ENCODE data around the gene DHFR.
"Not testable (repeated sequence)": the region's sequence is repeated elsewhere in the genome, so short reads cannot be mapped to it uniquely, and the experiment has no call there.

The DHFR gene

DNA sequence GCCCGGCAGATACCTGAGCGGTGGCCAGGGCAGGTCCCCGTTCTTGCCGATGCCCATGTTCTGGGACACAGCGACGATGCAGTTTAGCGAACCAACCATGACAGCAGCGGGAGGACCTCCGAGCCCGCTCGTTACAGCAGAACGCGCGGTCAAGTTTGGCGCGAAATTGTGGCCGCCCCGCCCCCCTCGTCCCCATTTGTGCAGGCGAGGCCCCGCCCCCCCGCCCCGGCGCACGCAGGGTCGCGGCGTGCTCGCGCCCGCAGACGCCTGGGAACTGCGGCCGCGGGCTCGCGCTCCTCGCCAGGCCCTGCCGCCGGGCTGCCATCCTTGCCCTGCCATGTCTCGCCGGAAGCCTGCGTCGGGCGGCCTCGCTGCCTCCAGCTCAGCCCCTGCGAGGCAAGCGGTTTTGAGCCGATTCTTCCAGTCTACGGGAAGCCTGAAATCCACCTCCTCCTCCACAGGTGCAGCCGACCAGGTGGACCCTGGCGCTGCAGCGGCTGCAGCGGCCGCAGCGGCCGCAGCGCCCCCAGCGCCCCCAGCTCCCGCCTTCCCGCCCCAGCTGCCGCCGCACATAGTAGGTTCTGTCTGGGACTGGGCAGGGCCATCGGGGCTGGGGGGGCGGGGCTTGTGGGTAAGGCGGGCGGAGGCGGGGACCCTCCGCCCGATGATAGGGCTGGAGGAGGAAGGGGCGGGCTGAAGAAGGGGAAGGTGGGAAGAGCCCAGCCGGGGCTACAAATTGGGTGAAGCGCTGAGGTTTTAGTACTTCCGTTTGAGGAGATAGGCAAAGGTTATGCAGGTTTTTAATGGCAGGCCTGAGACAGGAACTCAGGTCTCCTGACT is at the start of gene DHFR, which contains the start of gene MSH3:
Gene DHFR (minus strand): TSS at position 593 of the 840 bp plus-strand sequence. CDS start 494 bp downstream, at position 99.
Gene MSH3 (plus strand): TSS at position 262 of the 840 bp plus-strand sequence. CDS start 76 bp downstream, at position 338.
- DNase-seq = peak; percentile 93

DNA sequence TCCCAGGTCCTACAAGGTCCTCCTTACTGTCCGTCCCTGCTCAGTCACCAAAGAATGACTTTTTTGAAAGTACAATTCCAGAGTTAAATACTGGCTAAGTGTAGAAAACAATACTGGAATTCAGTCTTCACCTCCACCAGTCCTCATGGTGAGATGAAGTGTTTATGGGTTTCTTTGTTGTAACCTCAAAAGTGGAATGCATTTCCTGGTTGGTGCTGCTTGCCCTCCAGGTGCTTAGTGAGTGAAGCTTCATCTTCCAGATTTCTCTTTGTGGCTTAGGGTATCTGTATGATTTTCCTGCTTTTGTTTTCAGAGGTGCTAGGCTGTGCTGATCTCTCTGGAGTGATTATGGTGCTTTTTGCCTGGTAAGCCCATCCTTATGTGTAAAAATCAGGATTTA is 49.4 kb upstream of the DHFR start:
- no peak for DNase-seq

DNA sequence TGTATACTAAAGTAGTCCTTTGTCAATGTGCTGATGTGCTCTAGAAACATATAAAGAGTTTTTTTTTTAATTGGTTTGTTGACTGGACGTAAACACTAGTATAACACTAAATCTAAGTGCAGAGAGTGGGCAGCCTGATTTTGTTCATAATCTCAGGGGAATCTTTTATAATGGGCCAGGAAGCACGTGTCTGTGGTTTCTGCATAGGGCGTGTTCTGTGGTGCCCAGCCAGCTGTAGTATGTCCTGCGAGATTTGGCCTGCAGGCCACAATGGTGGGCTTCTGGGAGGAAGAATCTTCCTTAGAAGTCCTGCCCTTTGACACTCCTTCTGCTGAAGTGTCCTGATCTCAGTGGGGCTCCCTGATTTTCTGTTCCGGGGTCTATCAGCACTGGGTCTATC is 49.0 kb upstream of the DHFR start:
- no peak for DNase-seq

DNA sequence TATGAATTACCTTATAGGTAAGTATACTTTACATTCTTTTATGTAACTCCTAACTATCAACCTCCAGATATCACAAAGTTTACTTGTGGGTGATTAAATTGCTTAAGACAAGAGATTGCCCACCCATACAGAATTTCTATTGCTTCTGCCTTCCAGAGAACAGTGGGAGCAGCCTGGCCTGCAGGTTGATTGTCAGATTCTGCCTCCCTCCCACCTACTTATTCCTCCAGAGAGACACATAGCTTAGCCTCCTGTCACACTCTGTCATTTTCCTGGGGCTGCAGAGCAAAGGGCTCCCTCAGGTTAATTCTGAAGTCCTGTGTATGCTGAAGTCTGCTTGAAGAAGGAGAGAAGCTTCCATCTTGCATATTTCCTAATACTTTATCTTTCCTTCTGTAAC is 48.5 kb upstream of the DHFR start:
- DNase-seq = no peak

DNA sequence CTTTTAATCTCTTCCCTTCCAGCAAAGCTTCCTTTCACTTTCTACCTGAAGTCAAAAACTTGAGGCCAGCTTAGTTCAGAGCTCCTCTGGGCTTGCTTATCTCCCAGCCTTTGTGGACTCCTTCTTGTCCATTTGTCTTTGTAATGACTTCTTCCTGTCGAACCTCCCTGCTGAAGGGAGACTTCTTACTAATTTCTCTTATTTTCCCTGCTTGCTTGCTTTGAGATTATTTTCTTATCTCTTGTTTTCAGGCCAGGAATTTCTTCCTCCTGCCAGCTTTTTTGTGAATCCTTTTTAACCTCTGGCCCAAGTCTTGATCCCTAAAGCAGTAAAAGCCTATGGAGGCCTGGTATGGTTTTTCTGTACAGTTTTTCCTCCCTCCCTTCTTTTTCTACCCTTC is 46.8 kb upstream of the DHFR start:
- no peak for DNase-seq

DNA sequence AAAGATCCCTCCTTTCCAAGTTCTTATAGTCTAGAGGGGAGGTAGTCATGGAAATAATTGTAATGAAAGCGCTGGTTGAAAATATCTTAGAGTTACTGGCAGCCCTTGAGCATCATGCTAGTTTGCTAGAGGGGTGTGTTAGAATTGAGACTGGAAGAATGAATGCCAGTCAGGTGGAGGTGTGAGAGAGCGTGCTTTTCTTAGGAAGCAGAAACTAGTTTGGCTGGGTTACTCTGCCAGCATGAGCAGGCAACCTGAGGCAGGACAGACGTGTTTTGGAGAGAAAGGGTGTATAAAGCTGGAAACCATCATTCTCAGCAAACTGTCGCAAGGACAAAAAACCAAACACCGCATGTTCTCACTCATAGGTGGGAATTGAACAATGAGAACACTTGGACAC is 43.6 kb upstream of the DHFR start:
- no peak for DNase-seq

DNA sequence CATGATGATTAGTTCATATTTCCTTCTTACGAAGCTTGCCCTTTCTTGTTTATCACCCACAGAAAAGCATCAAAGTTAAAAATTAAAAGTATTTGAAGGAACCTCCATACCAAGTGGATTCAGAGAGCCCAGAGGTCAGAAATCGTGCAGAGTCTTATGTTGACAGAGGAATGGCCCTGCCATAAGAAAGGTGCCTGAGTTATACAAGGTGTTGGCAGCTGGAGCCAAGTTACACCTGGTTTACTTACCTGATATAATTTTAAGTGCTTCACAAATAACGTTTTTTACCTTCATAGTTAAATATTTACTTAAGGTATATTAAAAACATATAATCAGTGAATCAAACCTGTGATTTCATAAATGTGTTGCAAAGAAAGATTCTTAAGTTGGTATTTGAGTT is 42.3 kb upstream of the DHFR start:
- DNase-seq = no peak

DNA sequence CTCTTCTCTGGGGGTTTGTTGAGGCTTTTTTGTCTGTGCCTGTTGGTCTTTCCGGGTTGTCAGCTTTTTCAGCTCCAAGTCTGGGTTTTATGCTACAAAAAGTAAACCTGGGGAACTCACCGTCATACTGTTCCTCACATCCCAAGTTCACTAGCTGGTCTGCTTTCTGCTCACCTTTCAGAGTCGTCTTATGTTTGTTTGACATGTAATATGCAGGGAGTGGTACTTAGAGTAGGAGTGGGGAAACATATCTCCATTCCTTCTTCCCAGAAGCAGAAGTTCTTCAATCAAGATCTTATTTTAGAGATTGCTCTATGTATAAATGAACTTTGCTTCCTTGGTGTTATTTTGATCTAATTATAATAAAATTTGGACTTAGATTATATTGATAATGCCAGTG is 41.7 kb upstream of the DHFR start:
- DNase-seq = no peak

DNA sequence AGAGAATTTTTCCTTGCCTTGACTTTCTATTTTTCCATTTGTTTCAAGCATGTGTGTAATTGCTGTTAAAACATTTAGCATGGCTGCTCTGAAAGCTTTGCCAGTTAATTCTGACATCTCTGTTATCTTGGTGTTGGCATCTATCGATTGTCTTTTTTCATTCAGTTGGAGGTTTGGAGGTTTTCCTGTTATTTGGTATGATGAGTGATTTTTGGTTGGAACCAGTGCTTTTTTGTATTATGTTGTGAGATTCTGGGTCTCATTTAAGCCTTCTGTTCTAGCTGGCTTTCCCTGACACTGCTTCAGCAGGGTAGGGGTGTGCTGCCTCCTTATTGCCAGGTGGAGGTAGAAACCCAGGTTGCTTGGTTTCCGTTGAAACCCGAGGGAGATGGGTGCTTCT is 40.9 kb upstream of the DHFR start:
- DNase-seq = no peak

DNA sequence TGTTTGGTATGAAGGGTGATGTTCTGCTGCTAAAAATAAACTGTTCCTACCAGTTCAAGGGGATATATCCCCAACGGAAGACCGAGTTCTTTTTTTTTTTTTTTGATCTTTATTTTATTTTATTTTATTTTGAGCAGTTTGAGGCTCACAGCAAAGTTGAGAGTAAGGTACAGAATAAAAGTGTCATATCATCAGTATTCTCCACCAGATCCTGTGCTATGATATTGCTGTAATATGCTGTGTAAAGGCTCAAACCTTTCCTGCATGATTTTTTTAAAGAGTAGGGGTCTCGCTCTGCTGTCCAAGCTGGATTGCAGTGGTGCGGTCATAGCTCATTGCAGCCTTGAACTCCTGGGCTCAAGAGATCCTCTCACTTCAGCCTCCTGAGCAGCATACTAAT is 34.8 kb upstream of the DHFR start:
- DNase-seq = no peak

DNA sequence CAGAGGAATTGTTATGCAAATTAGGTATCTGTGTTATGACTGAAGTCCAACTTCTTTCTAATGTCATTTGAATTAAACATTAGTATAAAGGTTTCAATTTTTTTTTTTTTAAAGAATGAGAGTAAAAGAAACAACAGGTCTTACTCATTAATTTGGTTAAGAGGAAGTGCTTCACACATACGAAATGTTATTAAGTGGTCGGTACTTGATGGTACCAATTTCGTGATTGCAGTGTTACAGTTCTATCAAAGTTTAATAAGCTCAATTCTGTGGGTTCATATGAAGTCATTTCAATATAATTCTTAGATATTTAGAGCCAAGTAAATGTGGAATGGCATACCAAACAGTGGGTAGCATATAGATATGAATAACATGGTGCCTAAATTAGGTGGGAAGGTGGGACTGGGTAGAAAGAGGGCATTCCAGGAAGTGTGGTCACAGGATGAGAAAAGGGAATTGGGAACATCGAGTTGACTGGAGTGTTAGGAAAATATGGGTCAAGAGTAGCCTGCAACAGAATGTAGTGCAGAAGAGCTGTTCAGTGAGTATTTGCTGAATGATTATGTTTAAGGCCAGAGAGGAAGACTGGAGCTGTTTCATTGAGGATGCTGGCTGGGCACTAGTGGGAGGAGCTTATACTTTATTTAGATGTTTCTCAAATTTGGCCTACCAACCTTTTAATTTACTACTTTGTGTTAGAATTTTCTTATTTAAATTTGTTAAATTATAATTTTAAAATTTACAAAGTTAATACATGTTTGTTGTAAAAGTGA is 34.1 kb upstream of the DHFR start:
- no peak for DNase-seq

DNA sequence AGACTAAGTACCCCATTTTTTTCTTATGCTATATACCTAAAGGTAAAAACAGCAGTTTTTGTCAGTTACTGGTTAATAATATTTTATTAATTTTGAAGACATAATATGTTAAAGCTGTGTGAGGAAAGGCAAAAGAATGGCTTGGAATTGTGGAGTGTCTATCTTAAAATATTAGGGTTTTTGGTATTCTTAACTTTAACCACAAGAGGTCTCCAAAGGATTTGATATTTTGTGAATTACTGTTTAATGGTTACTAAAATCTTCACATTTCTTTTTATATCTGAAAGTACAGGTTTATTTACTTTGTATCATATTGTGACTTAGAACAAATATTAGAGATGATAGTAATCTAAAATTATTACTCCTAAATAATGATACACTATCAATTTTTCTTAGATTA is 32.0 kb upstream of the DHFR start:
- no peak for DNase-seq

DNA sequence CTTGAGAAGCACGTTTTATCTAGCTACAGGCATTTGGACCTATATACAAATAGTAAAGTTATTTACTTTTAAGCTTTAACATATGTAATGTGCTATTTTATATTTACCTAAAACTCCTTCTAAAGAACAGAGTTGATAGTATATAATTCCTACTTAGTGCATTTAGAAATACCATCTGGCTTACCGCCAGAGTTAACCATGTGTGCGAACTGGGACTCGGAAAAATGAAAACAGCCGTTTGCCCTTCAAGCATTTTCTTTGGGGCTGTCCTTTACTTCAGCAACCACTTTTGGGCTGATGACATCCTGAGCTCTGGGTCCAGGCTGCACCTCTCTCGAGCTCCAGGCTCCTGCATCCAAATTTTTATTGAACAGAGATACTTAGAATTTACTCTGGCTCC is 21.9 kb upstream of the DHFR start:
- no peak for DNase-seq

DNA sequence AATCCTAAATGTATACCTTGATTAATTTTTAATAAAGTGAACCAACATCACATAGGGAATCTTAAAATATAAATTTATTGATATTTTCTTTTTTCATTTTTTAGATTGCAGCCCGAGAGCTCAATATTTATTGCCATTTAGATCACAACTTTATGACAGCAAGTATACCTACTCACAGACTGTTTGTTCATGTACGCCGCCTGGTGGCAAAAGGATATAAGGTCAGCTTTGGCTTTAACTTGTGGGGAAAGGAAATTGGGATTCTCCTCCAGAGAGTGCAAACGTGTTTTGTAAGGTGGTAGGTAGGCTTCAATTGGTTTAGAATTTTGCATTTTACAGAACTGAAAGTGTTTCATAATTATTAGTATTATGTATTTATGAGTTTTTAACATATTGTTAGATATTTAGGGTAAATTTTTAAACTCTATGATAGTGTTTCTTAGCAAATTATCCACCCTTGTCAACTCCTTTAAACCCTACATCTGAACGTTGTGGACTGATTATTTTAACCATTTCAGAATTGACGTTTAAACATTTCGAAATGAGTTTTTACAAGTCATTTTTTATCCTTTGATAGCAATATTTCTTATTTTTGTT is 17.5 kb upstream of the DHFR start:
- peak; percentile 75 for DNase-seq

DNA sequence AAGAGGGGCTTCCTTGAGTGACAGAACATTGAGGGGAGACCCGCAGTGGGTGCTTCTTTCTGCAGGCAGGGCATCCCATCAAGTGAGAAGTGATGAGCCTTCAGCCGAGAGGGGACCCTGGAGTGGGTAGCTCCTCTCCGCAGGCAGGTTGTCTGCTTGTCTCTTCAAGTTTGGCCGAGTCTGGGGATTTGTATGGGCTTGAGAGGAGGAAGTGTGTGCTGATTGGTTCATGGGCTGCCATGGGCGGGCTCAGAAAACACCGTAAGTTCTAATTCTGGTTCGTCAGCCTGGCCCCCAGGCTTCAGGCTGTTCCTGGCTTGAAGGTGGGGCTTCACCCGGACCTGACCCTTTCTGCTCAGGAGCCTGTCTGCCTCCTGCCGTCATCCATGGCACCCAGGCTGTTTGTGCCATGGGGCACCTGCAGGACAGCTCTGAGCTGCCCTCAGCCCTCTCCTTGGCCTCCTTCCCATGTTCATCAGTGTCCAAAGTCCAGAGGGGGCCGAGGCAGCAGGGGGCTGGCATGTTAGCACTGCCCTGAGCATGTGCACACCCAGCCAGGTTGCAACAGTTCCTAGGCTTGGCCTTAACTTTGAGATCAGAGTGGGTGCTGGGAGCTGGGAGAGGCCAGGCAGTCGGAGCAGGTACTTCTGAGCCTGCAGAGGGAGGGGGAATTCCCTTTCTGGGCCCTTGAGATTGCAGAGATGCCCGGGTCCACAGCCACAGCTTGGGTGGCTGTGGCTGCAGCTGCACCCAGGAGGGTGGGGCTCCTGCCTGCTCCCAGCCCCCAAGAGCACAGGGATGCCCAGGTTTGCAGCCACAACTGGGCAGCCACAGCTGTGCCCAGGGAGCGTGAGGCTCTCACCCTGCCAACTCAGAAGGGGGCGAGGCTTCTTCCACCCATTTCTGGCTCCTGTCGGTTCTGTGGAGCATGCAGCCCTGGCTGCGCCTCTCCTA is 13.5 kb upstream of the DHFR start:
- DNase-seq = no peak

DNA sequence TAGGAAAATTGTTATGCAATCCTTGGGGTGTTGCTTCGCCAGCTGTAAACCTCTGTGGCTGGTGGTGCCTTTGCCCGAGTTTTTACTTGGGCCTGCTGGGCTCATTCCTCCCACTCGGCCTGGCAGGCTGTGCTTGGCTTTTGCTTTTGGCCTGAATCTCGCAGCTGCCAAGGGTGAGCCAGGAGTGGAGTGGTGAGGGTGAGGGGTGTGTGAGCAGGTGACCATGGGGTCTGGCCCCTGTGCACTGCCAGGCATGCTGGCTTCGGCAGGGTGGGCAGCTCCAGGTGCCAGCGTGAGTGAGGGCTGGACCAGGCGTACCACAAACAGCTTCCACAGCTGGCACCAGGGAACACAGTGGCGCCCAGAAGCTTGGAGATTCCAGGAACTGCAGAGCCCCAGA is 12.6 kb upstream of the DHFR start:
- DNase-seq = no peak

DNA sequence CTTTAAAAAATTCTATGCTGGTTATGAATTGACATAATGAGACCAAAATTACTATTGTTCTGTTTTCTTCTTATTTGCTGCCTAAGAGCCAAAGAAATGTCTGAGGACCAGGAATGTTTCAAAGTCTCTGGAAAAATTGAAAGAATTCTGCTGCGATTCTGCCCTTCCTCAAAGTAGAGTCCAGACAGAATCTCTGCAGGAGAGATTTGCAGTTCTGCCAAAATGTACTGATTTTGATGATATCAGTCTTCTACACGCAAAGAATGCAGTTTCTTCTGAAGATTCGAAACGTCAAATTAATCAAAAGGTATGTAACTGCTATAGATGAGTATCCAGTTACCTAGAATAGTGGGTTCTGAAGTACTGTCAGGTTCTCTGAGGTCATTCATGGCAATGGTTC is 10.3 kb upstream of the DHFR start:
- no peak for DNase-seq

DNA sequence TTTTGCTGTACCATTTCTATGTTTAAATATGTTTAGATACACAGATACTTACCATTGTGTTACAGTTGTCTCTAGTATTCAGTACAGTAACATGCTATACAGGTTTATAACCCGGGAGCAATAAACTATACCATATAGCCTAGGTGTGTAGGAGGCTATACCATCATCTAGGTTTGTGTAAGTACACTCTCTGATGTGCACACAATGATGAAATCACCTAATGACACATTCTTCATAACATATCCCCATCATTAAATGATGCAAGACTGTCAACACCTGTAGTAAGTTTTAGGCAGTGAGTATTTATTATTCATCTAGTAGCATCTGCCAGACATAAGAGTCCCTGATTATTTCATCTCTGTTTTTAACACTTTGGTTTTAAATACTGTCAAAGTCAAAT is 7.3 kb upstream of the DHFR start:
- no peak for DNase-seq

DNA sequence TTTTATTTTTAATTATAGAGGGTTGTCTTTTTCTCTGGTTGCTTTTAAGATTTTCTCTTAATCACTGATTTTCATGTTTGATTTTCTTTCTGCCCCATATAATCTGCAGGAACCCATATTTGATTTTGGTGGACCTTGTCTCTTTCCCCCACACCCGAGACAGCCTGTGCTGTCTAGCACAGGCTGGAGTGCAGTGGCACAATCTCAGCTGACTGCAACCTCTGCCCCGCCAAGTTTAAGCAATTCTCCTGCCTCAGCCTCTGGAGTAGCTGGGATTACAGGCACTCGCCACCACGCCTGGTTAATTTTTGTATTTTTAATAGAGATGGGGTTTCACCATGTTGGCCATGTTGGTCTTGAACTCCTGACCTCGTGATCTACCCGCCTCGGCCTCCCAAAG is 5.9 kb upstream of the DHFR start:
- DNase-seq = not testable (repeated sequence)

DNA sequence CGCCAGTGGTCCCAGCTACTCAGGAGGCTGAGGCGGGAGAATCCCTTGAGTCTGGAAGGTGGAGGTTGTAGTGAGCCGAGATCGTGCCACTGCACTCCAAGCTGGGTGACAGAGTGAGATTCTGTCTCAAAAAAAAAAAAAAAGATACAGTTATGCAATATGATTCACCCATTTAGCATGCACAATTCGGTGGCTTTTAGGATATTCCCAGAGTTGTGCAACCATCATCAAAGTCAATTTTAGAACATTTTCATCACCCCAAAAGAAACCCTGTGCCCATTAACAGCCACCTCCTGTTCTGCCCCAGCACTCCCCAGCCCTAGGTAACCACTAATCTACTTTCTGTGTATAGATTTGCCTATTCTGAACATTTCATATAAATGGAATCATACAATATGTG is 4.3 kb upstream of the DHFR start:
- no peak for DNase-seq

DNA sequence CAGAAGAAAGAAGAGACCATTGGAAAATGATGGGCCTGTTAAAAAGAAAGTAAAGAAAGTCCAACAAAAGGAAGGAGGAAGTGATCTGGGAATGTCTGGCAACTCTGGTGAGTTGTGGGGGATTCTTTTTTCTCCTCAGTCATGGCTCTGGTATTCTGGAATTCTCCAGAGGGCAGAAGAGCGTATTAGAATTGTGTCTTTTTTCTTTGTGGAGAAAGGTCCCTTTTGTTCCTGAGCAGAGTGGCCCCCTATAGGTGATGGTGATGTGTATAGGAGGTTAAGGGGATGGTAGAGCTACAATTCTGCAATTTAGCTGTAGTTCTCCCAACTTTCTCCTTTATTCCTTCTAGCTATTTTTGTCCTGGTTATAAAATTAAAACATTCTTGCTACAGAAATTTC is 1.6 kb upstream of the DHFR start:
- no peak for DNase-seq

DNA sequence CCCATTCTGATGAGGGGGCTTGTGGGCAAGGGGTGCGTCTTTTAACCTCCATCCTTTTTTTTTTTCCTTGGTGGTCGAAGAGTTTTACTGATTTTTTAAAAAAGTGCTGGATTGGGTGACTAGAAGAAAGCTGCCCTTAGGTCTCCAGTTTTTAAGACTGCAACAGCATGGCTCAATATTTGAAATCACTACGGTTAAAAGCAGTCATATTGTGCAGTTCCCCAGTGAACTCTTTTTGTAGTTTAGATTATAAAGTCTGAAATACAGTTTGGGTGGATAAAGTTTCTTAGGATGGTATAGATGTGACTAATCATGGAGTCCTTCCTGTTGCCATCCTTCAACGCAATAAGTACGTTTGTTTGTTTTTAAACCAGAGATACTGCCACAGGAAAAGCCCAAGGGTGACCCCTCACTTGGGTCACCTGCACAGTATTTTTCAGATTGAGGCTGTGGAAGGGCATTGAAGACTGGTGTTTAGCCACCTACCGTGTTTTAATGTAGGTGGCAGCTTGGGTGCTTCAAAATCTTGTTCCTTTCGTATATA is 520 bp upstream of the DHFR start:
- no peak for DNase-seq

DNA sequence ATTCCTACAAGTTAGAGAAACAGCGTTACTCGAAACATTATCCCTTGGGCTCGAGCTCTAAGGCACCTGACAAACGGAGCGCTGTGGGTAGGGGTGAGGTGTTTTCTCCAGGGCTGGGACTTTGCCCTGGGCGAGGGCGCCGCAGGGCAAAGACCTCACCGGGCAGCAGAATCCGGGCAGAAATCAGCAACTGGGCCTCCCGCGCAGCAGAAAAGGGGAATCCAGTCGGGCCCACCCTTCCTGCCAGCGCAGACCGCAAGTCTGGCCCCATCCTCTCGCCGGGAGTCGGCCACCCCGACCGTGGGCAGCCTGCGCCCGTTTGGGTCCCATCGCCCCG is 761 bp downstream of the DHFR start:
- no peak for DNase-seq
